Measurements from ENCODE around the gene MRPL24. TPM values are rescaled to one million over a fixed set of nuclear protein-coding genes. Genes with fewer than 3 reads are reported as not detected.
"Not testable (repeated sequence)": the region's sequence is repeated elsewhere in the genome, so short reads cannot be mapped to it uniquely, and the experiment has no call there.

Gene MRPL24
- total RNA-seq, 1 donor, result 21.6 TPM

- H3K4me3 ChIP-seq (ENCODE audit: low read depth, low read length), result peak overlapping the region; percentile 94
- no peak for TF ChIP-seq CTCF (IDR thresholded peaks at IDR 0.05; ENCODE audit: insufficient read depth, low read depth, low read length)
- peak; percentile 19 for DNase-seq (ENCODE audit: low read depth)
Observed at GRCh38 chr1:156768610-156769295, 27.9 kb upstream of the MRPL24 start.

GRCh38 chr1:156767879-156768604 is 27.2 kb upstream of the MRPL24 start:
- TF ChIP-seq CTCF (IDR thresholded peaks at IDR 0.05; ENCODE audit: insufficient read depth, low read depth, low read length), result no peak
- peak; percentile 34 for DNase-seq (ENCODE audit: low read depth)
- peak overlapping the region; percentile 94 for H3K4me3 ChIP-seq (ENCODE audit: low read depth, low read length)

- H3K4me3 ChIP-seq (ENCODE audit: low read depth, low read length), result peak within 1 kb of the TSS; percentile 94
- DNase-seq (ENCODE audit: low read depth), result peak; percentile 100
- TF ChIP-seq CTCF (IDR thresholded peaks at IDR 0.05; ENCODE audit: insufficient read depth, low read depth, low read length), result no peak
Observed at GRCh38 chr1:156767101-156767878, 26.4 kb upstream of the MRPL24 start, which contains the start of gene PRCC. PRCC (plus strand) TSS chr1:156767535; CDS start chr1:156767772, 237 bp downstream.

- DNase-seq (ENCODE audit: low read depth), result peak; percentile 18
Observed at GRCh38 chr1:156766298-156767100, 25.6 kb upstream of the MRPL24 start.

GRCh38 chr1:156765666-156766065 is 24.8 kb upstream of the MRPL24 start:
- H3K4me3 ChIP-seq (ENCODE audit: low read depth, low read length), result no peak overlapping the region
- DNase-seq (ENCODE audit: low read depth), result no peak
- TF ChIP-seq CTCF (IDR thresholded peaks at IDR 0.05; ENCODE audit: insufficient read depth, low read depth, low read length), result no peak

More at GRCh38 chr1:156766298-156767100, 25.6 kb upstream of the MRPL24 start:
- H3K4me3 ChIP-seq (ENCODE audit: low read depth, low read length), result peak overlapping the region; percentile 94
- no peak for TF ChIP-seq CTCF (IDR thresholded peaks at IDR 0.05; ENCODE audit: insufficient read depth, low read depth, low read length)

- DNase-seq (ENCODE audit: low read depth); H3K4me3 ChIP-seq (ENCODE audit: low read depth, low read length): not testable (repeated sequence)
Observed at GRCh38 chr1:156765136-156765535, 24.2 kb upstream of the MRPL24 start.

Measured in fibroblast of villous mesenchyme (primary cell).